DMS114 treated with DMSO at 0.1 percent for 48 hours (cell line): Measurements from ENCODE around the gene CHMP6.
"Not testable (repeated sequence)": the region's sequence is repeated elsewhere in the genome, so short reads cannot be mapped to it uniquely, and the experiment has no call there.

Source experiments
- DNase-seq: peaks from one replicate; lab custom pipeline; 2025; ENCODE audit not compliant: unreplicated experiment; lab: John Stamatoyannopoulos, UW

Gene CHMP6

GRCh38 chr17:81010935-81011334 is 19.3 kb downstream of the CHMP6 start:
- no peak for DNase-seq

- DNase-seq, result no peak
Measured at GRCh38 chr17:81011951-81012350, 20.3 kb downstream of the CHMP6 start.

GRCh38 chr17:81012574-81013447 is 21.2 kb downstream of the CHMP6 start:
- DNase-seq, result no peak

- DNase-seq, result no peak
Measured at GRCh38 chr17:81013642-81014041, 22.0 kb downstream of the CHMP6 start.

- no peak for DNase-seq
Measured at GRCh38 chr17:81015136-81015535, 23.5 kb downstream of the CHMP6 start.

- no peak for DNase-seq
Measured at GRCh38 chr17:81016575-81016974, 24.9 kb downstream of the CHMP6 start.

DNA sequence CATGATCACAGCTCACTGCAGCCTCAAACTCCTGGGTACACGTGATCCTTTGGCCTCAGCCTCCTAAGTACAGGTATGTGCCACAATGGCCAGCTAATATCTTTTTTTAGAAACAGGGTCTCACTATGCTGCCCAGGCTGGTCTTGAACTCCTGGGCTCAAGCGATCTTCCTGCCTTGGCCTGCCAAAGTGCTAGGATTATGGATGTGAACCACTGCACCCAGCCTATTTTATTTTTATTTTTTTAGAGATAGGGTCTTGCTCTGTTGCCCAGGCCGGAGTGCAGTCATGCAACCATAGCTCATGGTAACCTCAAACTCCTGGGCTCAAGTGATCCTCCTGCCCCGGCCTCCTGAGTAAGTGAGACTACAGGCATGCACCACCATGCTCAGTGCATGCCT is 25.7 kb downstream of the CHMP6 start:
- not testable (repeated sequence) for DNase-seq

GRCh38 chr17:81018044-81018802 is 26.6 kb downstream of the CHMP6 start:
- peak; percentile 20 for DNase-seq

GRCh38 chr17:81019563-81020442 is 28.2 kb downstream of the CHMP6 start:
- no peak for DNase-seq

- no peak for DNase-seq
Measured at GRCh38 chr17:81020443-81020766, 28.8 kb downstream of the CHMP6 start.

DNA sequence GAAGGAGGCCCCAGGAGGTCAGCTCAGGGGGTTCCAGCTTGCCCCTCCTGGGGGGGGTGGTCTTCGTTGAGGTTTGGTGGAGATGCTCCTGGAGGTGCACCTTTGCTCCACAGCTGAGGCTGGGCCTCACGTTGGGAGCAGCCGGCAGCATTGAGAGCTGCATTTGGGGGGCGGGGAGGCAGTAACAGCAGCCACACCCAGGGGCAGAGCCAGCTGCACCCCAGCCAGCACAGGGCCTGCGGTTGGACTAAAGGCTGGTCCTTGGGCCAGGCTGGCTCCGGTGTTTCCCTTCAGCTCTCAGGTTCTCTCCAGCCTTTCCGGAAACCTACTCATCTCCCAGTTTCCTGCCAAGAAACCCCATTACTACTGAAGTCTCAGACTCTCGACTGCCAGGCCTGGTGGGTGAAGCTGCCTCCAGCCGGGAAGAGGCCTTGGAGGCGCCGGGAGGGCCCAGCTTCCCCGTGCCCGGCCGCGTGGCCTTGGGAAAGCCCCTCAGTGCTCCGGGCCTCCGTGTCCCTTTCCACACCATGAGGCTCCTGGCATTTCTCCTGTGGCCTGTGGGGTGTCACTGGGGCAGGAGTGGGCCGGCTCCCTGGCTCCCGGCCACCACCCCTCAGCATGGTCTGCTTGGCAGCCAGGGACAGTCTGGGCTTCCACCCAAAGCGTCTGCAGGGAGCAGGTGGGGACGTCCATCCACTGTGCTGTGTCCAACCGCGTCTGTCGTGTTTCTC is 29.3 kb downstream of the CHMP6 start:
- no peak for DNase-seq

GRCh38 chr17:81021531-81022343 is 30.1 kb downstream of the CHMP6 start:
- DNase-seq, result no peak

DNA sequence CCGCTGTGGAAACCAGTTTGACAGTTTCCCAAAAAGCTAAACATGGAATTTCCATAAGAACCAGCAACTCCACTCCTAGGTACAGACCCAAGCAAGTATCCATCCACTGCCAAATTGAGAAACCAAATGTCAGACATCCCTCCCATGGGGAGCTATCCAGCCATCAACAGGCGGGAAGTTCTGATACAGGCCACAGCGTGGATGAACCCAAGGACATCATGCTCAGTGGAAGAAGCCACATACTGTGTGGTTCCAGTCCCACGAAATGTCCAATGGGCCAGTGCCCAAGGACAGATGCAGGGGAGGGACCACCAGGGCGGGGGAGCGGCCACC is 30.7 kb downstream of the CHMP6 start:
- DNase-seq, result no peak

DNA sequence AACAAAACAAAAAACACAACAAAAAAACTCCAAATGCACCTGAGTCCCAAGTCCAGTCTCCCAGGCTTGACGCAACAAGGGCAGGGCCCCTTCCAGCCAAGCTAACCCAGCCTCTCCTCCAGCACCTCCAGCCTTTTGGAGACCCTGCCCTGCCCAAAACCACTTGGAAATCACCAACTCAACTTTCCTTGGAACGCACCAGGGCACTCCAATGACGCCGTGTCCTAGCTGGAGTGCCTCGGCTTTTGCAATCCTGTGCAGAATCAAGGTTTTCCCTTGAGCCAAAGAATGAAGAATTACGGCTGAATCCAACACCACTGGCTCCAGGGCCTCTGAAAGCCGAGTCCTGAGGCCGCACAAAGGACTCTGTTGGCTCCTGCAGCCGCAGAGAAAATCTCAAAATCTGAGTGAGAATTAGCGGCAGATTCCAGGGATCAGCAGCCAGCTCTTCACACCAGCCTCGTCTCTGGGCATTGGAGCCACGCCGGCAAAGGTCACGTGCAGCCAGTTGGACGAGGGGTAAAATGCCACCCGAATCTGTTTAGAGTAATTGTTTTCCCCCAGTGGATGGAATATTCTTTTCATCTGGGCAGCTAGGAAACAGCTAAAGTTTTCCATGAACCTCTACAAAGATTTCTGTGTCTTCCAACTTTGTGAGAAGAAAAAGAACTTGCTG is 33.6 kb downstream of the CHMP6 start:
- no peak for DNase-seq

DNA sequence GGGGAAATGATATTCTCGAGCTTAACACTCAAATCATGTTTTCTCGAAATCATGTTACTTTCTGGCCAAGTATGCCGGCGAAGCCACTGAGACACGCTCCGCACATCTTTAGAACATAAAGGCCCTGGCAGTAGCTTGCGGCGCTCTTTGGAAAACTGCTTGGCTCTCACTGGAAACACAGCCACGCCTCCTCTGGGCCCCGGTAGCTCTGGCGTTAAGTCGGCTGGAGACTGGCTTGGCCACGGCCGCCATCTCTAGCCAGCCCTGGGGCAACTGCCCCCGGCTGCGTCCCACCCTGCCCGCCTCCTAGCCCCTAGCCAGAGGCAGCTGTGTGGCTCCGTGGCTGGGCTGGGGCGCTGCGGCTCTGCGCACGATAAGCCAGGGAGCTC is 34.1 kb downstream of the CHMP6 start:
- DNase-seq, result no peak

- DNase-seq, result no peak
Measured at GRCh38 chr17:81026266-81027036, 34.8 kb downstream of the CHMP6 start.

DNA sequence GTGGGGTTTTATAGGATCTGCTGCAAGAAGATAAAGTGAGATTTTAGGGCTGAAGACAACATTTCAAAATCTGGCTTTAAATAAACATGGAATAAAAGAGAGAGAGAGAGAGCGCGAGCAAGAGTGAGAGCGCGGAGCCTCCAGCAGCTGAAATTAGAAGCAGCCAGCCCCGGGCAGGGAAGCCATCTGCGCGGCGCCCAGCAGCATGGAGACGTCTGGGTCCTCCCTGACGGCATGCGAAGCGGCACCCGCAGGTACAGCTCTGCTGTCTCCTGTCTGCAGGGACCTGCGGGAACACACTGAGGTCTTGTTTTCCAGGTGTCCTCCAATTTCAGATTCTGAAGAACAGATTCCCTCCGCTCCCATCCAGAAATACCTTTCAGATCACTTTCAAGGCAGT is 35.4 kb downstream of the CHMP6 start:
- DNase-seq, result no peak

GRCh38 chr17:81027591-81028505 is 36.2 kb downstream of the CHMP6 start:
- no peak for DNase-seq
